ENCODE data around the gene MAGI2.

The MAGI2 gene

GRCh38 chr7:78472519-78472918, 980.9 kb downstream of the MAGI2 start:
- H3K4me3 ChIP-seq (ENCODE audit: low read depth, low read length) = no peak overlapping the region
- ChIA-PET CTCF (interaction anchor here (1.1 to 2.2 kb wide), 2 partner anchors 38 to 338 kb away, joined by 4 to 9 read pairs; no protein-coding TSS in a partner anchor), POLR2A (no interaction called here)
- TF ChIP-seq, protein P1, sequence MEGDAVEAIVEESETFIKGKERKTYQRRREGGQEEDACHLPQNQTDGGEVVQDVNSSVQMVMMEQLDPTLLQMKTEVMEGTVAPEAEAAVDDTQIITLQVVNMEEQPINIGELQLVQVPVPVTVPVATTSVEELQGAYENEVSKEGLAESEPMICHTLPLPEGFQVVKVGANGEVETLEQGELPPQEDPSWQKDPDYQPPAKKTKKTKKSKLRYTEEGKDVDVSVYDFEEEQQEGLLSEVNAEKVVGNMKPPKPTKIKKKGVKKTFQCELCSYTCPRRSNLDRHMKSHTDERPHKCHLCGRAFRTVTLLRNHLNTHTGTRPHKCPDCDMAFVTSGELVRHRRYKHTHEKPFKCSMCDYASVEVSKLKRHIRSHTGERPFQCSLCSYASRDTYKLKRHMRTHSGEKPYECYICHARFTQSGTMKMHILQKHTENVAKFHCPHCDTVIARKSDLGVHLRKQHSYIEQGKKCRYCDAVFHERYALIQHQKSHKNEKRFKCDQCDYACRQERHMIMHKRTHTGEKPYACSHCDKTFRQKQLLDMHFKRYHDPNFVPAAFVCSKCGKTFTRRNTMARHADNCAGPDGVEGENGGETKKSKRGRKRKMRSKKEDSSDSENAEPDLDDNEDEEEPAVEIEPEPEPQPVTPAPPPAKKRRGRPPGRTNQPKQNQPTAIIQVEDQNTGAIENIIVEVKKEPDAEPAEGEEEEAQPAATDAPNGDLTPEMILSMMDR (IDR thresholded peaks at IDR 0.05; ENCODE audit: insufficient read depth, low read length, missing control alignments) = no peak
- DNase-seq (ENCODE audit: low read depth, low spot score) = peak; percentile 72

GRCh38 chr7:78465894-78466293, 987.6 kb downstream of the MAGI2 start:
- no peak for DNase-seq (ENCODE audit: low read depth, low spot score)
- CTCF ChIA-PET = no interaction called here
- TF ChIP-seq, protein P1 (IDR thresholded peaks at IDR 0.05; ENCODE audit: insufficient read depth, low read length, missing control alignments) = no peak
- no peak overlapping the region for H3K4me3 ChIP-seq (ENCODE audit: low read depth, low read length)
- POLR2A ChIA-PET = no interaction called here

GRCh38 chr7:78463039-78463438, 990.4 kb downstream of the MAGI2 start:
- H3K4me3 ChIP-seq (ENCODE audit: low read depth, low read length) = no peak overlapping the region
- DNase-seq (ENCODE audit: low read depth, low spot score) = no peak
- CTCF ChIA-PET = no interaction called here
- TF ChIP-seq, protein P1 (IDR thresholded peaks at IDR 0.05; ENCODE audit: insufficient read depth, low read length, missing control alignments) = no peak
- POLR2A ChIA-PET = no interaction called here

- POLR2A ChIA-PET = no interaction called here
- no peak for DNase-seq (ENCODE audit: low read depth, low spot score)
- H3K4me3 ChIP-seq (ENCODE audit: low read depth, low read length) = no peak overlapping the region
- CTCF ChIA-PET = no interaction called here
- TF ChIP-seq, protein P1 (IDR thresholded peaks at IDR 0.05; ENCODE audit: insufficient read depth, low read length, missing control alignments) = no peak
These were observed 1002.8 kb downstream of the MAGI2 start for GRCh38 chr7:78450706-78451105.

GRCh38 chr7:78448911-78449310, 1004.6 kb downstream of the MAGI2 start:
- TF ChIP-seq, protein P1 (IDR thresholded peaks at IDR 0.05; ENCODE audit: insufficient read depth, low read length, missing control alignments) = no peak
- no peak for DNase-seq (ENCODE audit: low read depth, low spot score)
- POLR2A ChIA-PET = no interaction called here
- no peak overlapping the region for H3K4me3 ChIP-seq (ENCODE audit: low read depth, low read length)
- CTCF ChIA-PET = no interaction called here

DNA sequence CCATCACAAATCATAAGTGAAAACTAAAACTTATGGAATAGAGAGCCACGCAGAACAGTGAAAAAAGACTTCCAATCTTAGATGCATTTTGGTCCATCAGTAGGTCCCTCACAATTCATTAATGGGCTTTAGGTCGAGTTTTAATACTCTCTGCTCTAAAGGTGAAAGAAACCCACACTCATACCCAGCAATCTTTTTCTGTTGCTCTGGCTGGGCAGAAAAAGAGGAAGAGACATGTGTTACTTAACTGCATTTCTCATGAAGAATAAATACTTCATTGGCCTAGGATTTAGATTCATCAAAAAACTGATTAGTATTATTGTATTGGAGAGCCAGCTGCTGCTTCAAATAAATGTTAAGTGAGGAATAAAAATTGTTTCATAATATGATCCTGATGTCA, 1009.2 kb downstream of the MAGI2 start:
- DNase-seq (ENCODE audit: low read depth, low spot score) = no peak
- CTCF ChIA-PET = no interaction called here
- TF ChIP-seq, protein P1 (IDR thresholded peaks at IDR 0.05; ENCODE audit: insufficient read depth, low read length, missing control alignments) = no peak
- POLR2A ChIA-PET = no interaction called here
- H3K4me3 ChIP-seq (ENCODE audit: low read depth, low read length) = no peak overlapping the region
